GM12891 (cell line): ENCODE results near the gene BPIFB6.

ENCODE experiments used
- DNase-seq: peaks from one replicate; pipeline ENCODE4 v3.0.0; 2011; ENCODE audit warnings: low spot score; ENCODE audit not compliant: insufficient read length
- FAIRE-seq: peaks from 2 replicates; lab custom pipeline; 2011; peaks lifted over from hg19 to GRCh38; lab: Jason Lieb, UNC
- PAX5 ChIP-seq: IDR thresholded peaks from 2 replicates; pipeline ENCODE4 v1.6.1; 2011; ENCODE audit warnings: low read length, moderate library complexity, mild to moderate bottlenecking; ENCODE audit not compliant: insufficient read depth, severe bottlenecking
- POLR2A ChIP-seq: IDR thresholded peaks from 2 replicates; pipeline ENCODE4 v1.6.1; 2011; ENCODE audit warnings: low read depth, low read length, control low read depth
- POLR2AphosphoS5 ChIP-seq: IDR thresholded peaks from 2 replicates; pipeline ENCODE4 v1.6.1; 2011; ENCODE audit warnings: low read depth, low read length, control low read depth
- POU2F2 ChIP-seq: IDR thresholded peaks from 2 replicates; pipeline ENCODE4 v1.6.1; 2011; ENCODE audit warnings: low read depth, mild to moderate bottlenecking, control low read depth, low read length, moderate library complexity
- SPI1 ChIP-seq: IDR thresholded peaks from 2 replicates; pipeline ENCODE4 v1.6.1; 2011; ENCODE audit warnings: low read depth, low read length, control low read depth
- TAF1 ChIP-seq: IDR thresholded peaks from 2 replicates; pipeline ENCODE4 v1.6.1; 2011; ENCODE audit warnings: low read depth, low read length, control low read depth

Gene BPIFB6

DNA sequence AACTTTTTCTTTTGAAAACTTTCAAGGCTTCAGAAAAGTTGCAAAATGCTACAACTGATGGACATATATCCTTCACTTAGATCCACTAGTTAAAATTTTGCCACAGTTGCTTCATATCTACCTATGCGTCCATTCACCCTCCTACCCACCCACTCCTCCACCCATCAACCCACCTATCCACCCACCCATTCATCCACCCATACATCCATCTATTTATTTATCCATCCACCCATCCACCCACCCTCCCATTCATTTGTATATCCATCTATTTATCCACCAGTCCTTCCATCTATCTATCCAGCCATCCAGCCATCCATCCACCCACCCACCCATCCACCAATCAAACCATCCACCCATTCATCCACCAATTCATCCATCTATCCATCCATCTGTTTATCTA is 61.6 kb downstream of the BPIFB6 start:
- TF ChIP-seq POU2F2 = no peak
- TF ChIP-seq SPI1 = no peak
- TF ChIP-seq POLR2AphosphoS5 = no peak
- no peak for TF ChIP-seq PAX5
- no peak for TF ChIP-seq TAF1
- TF ChIP-seq POLR2A = no peak
- FAIRE-seq (no peak), DNase-seq (no peak)

DNA sequence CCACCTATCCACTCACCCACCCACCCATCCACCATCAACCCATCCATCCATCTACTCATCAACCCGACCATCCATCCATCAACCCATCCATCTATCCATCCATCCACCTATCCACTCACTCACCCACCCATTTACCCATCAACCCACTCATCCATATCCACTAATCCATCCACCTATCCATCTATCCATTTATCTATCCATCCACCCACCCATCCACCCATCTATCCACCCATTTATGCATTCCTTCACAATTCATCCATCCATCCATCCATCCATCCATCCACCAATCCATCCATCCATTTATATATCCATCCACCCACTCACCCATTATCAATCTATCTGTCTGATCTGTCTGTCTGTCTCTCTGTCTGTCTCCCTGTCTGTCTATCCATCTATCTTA is 62.1 kb downstream of the BPIFB6 start:
- DNase-seq = no peak
- TF ChIP-seq POU2F2 (no peak), POLR2AphosphoS5 (no peak)
- FAIRE-seq = no peak
